ENCODE data around the gene AKNAD1.
"Not testable (repeated sequence)": the region's sequence is repeated elsewhere in the genome, so short reads cannot be mapped to it uniquely, and the experiment has no call there.

The AKNAD1 gene, protein sequence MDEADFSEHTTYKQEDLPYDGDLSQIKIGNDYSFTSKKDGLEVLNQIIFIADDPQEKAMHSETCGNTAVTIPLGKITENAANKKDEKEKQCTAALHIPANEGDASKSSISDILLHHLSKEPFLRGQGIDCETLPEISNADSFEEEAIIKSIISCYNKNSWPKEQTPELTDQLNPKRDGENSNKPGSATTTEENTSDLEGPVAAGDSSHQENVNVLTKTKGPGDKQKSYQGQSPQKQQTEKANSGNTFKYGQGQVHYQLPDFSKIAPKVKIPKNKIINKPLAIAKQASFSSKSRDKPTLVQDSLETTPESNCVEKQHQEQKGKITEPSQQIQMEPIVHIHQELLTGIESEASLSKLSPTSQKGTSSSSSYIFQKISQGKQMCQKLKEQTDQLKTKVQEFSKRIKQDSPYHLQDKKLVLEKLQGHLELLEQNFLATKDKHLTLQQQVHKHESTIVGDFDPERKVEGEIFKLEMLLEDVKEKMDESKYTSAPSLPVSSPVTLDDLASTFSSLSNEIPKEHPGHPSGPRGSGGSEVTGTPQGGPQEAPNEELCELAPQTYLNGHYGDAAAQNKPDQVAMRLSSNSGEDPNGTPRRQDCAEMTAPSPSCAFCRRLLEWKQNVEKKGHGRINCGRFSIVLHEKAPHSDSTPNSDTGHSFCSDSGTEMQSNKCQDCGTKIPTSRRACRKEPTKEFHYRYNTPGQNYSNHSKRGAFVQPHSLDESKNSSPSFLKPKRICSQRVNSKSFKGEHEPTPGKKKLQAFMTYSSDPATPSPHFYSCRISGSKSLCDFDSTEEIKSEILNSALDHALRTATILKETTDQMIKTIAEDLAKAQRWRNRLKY

DNA sequence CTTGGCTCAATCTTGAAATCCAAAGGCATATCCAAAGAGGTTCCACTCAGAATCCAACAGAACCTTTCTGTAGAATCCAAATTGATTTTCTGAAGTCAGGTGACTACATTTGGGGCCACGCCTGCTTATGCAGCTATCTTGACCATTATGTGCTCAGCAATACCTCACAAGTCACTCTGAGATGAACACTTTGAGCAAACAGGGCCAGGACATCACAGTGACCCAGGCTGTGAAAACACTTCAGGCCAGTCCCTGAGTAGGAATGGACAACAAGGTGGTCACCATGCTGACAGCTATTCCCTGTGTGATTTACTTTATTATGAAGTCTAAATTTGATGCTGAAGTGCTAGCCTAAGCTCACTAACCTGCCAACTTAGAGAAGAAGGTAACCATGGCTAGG is at the start of gene AKNAD1:
Gene AKNAD1, minus strand, starts transcription at position 101 of the 400 bp plus-strand sequence. CDS start 4,430 bp downstream, outside the sequence.
- no peak for DNase-seq

DNA sequence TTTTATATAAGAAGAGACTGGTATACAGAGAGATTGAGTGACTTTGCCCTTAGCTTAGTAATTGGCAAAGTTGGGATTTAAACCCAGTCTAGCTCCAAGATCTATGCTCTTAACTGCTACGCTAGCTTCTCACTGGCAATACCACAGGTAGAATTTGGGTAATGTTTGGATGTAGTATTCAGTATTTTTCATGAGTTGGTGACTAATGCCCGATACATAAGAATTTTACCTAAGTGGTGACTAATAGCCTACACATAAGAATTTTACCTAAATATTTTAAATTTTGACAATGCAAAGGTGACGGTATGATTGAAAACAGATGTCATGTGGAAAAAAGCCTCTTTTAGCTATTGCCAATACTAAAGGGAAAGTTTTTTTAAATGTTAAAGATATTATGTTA is 44.2 kb upstream of the AKNAD1 start:
- DNase-seq, result no peak

DNA sequence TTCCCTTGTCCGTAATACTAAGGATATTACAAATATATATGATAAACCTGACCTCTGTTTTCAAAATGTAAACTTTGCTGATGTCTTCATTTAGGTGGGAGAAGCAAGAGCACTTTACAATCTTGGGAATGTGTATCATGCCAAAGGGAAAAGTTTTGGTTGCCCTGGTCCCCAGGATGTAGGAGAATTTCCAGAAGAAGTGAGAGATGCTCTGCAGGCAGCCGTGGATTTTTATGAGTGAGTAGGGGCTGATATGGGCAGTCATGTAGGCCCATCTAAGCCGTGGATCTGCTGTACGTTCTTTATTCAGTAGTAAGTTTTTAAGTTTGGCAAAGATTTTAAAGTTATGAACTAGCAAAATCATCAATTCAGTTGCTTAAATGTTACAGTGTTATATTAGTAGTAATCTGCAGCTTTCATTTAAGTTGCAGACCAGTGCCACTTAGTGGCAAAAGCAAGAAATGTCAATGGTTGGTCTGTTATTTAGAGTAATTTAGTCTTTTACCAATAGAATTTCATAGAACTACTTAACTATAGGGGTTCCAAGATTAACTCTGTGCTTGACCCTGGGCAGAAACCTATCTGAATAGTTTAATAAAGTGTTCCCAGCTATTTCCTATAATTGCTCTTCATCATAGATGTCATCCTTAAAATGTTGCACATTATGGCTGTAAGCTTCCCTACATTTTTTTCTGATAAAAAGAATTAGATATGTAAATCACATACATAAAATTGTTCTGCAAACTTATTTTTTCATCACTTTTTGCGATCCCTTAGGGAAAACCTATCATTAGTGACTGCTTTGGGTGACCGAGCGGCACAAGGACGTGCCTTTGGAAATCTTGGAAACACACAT is 41.2 kb upstream of the AKNAD1 start:
- DNase-seq, result no peak

DNA sequence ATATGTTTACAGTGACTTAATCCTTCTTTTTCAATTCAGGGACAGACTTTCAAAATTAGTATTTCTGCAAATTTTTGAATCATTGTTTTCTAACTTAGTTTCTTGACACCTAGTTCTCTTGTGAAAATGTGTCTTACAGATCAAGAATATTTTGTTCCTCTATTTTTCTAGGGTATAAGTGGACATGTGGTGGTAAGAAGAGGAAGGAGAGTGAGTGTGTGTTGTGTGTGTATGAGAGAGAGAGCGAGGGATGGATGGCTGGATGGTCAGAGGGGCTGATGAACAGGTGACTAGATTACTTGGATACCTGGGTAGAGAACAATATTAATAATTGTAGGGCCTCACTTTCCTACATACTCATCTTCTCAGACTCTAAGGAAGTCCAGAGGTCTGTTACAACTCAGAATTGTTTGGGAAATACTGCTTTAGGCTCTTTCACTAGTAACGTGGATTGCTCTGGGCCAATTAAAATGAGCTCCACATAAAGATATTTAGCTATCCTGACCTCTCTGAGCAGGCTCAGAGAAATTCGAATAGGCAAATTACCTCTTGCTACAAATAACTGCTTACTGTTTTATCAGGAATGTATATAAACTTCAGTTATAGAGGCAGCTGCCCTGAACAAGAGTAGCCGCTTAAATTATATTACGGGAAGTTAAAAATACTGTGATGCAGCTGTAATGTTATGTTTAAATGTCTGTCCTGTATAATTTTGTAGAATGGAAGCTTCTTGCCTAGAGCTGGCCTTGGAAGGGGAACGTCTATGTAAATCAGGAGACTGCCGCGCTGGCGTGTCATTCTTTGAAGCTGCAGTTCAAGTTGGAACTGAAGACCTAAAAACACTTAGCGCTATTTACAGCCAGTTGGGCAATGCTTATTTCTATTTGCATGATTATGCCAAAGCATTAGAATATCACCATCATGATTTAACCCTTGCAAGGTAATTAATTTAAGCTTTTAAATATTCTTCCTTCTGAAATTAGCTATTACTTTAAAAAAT is 39.6 kb upstream of the AKNAD1 start:
- no peak for DNase-seq

DNA sequence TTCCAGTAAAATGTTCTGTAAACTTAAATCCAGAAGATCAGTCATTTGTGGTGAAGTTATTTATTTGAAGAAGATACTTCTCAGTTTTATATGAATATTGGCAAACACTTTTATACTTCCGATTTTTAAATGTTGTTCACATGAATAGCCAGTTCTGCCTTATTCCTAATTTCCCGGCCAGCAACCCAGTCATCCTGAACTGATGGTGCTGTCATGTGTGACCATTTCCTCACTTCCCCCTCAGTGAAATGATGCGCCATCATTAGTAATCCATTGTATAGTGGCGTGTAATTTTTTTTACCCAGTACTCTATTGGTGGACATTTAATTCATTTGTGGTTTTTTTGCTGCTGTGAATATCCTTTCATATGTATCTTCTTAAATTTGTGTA is 36.2 kb upstream of the AKNAD1 start:
- no peak for DNase-seq

- no peak for DNase-seq
These were observed 35.7 kb upstream of the AKNAD1 start for GRCh38 chr1:108892356-108893140.

GRCh38 chr1:108889706-108890384 is 33.0 kb upstream of the AKNAD1 start:
- DNase-seq, result no peak

GRCh38 chr1:108889006-108889645 is 32.2 kb upstream of the AKNAD1 start:
- not testable (repeated sequence) for DNase-seq

- no peak for DNase-seq
These were observed 29.4 kb upstream of the AKNAD1 start for GRCh38 chr1:108886292-108886691.

DNA sequence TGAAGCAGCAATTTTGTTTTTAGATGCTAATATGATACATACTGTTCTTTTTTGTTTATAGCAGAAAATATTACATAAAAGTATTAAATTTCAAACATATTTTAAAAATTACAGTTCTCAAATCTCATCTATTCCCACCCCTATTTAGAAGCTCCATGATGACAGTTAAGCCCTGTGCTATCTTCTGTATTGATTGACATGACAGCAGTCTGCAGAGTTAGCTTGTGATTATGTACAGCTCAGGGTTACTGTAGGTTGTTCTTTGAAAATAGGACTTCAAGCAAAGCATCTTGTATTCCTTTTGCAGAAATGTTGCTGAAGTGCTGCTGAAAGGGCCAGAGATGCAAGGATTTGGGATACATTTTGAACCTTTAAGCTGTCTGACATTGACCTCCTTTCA is 28.1 kb upstream of the AKNAD1 start:
- no peak for DNase-seq

- DNase-seq, result no peak
These were observed 25.9 kb upstream of the AKNAD1 start for GRCh38 chr1:108882837-108883236.

DNA sequence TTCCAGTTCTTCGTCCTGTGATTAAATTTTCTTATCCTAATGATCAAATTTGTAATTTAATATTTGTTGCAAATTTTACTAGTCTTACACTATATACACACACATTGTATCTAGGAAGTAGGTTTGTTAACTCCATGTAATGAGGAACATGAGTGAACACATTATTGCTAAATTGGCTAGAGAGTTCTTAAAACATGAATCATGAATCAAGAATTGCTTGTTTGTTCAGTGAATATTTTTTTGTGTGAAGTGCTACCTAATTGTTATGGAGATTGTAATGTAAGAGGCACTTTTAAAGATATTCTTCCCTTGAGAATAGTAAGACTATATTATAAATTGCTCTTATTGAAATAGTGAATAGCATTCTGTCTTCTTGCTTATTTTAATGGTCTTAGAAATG is 24.5 kb upstream of the AKNAD1 start:
- DNase-seq, result no peak

GRCh38 chr1:108880850-108881249 is 24.0 kb upstream of the AKNAD1 start:
- no peak for DNase-seq

- no peak for DNase-seq
These were observed 21.8 kb upstream of the AKNAD1 start for GRCh38 chr1:108878678-108879077.

DNA sequence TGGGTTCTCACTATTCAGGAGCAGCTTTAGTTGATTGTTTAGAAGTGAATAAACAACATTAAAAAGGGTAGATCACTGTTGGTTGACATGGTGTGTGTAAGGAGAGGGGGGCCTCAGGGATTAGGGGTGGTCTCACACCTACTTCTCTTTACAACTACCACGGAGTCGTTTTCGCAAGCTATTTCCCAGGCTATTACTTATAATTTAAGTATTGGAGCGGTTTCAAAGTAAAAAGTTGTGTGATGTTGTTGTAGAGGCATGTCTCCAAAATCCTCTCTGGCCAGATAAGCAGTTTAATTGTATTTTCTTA is 21.2 kb upstream of the AKNAD1 start:
- DNase-seq, result no peak

- DNase-seq, result no peak
These were observed 20.7 kb upstream of the AKNAD1 start for GRCh38 chr1:108877348-108878159.

- DNase-seq, result no peak
These were observed 14.3 kb upstream of the AKNAD1 start for GRCh38 chr1:108871050-108871724.

- DNase-seq, result no peak
These were observed 8.5 kb upstream of the AKNAD1 start for GRCh38 chr1:108865316-108865910.
